Cardiac muscle cell (in vitro differentiated cells and primary cell): ENCODE measurements around the gene INHA. TPM values are rescaled to one million over a fixed set of nuclear protein-coding genes. Genes with fewer than 3 reads are reported as not detected.
A peak's percentile ranks its signal among the peaks of the same experiment; 100 is the strongest.

Experiments
- DNase-seq, 2 donors: peaks; one replicate each; pipeline versions ENCODE4 v3.0.0 to v3.0.0-alpha.2; 2010 to 2017; ENCODE audit warnings: low read depth in 1 of 2, low spot score in 1 of 2
- H3K27ac ChIP-seq: fragments of 200-600 bp; sonication (generic); 2 replicates; pipeline ENCODE4 v1.5.1; 2016
- H3K27me3 ChIP-seq: fragments of 200-600 bp; sonication (generic); 2 replicates; pipeline ENCODE4 v1.6.0; 2016; ENCODE audit warnings: control low read depth
- H3K36me3 ChIP-seq: fragments of 200-600 bp; sonication (generic); 2 replicates; pipeline ENCODE4 v1.5.1; 2016; ENCODE audit warnings: control low read depth
- H3K4me1 ChIP-seq: fragments of 200-600 bp; sonication (generic); 2 replicates; pipeline ENCODE4 v1.8.1; 2017; ENCODE audit warnings: low read depth, mild to moderate bottlenecking, mixed run types
- H3K4me3 ChIP-seq: fragments of 200-600 bp; sonication (generic); 2 replicates; pipeline ENCODE4 v1.5.1; 2016; ENCODE audit warnings: mild to moderate bottlenecking
- H3K9me3 ChIP-seq: fragments of 200-600 bp; sonication (generic); 2 replicates; pipeline ENCODE4 v1.5.1; 2017; ENCODE audit warnings: low read depth, mild to moderate bottlenecking, control low read depth
- polyA plus RNA-seq: library from polyadenylated mRNA; unstranded; fragments of >200 nt; fragmentation: Nextera tagmentation; extraction: Ambion mirVana; gene quantifications from 2 replicates; pipeline ENCODE4 v1.2.1, GENCODE V29; 2016
- total RNA-seq: library from RNA; depleted of rRNA; stranded (reverse); fragments of >200 nt; gene quantifications from 2 replicates; pipeline ENCODE4 v1.2.3, GENCODE V29; 2016
- TF ChIP-seq, protein P1 (sequence below): IDR thresholded peaks from 2 replicates; pipeline ENCODE4 v1.5.1; 2012; ENCODE audit warnings: low read depth, mild to moderate bottlenecking, low read length

The INHA gene, protein sequence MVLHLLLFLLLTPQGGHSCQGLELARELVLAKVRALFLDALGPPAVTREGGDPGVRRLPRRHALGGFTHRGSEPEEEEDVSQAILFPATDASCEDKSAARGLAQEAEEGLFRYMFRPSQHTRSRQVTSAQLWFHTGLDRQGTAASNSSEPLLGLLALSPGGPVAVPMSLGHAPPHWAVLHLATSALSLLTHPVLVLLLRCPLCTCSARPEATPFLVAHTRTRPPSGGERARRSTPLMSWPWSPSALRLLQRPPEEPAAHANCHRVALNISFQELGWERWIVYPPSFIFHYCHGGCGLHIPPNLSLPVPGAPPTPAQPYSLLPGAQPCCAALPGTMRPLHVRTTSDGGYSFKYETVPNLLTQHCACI
- total RNA-seq (11.4 and 39.0 TPM in 2 replicates), polyA plus RNA-seq (13.3 and 39.1 TPM in 2 replicates)

- H3K36me3 ChIP-seq, result peaks cover 11% of the 10 kb centered on the region
- no peak for DNase-seq
- TF ChIP-seq, protein P1, sequence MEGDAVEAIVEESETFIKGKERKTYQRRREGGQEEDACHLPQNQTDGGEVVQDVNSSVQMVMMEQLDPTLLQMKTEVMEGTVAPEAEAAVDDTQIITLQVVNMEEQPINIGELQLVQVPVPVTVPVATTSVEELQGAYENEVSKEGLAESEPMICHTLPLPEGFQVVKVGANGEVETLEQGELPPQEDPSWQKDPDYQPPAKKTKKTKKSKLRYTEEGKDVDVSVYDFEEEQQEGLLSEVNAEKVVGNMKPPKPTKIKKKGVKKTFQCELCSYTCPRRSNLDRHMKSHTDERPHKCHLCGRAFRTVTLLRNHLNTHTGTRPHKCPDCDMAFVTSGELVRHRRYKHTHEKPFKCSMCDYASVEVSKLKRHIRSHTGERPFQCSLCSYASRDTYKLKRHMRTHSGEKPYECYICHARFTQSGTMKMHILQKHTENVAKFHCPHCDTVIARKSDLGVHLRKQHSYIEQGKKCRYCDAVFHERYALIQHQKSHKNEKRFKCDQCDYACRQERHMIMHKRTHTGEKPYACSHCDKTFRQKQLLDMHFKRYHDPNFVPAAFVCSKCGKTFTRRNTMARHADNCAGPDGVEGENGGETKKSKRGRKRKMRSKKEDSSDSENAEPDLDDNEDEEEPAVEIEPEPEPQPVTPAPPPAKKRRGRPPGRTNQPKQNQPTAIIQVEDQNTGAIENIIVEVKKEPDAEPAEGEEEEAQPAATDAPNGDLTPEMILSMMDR, result no peak
Observed at GRCh38 chr2:219572237-219573001, at the start of gene INHA. Gene INHA (plus strand): TSS chr2:219572310. CDS start chr2:219572375, 65 bp downstream.

DNA sequence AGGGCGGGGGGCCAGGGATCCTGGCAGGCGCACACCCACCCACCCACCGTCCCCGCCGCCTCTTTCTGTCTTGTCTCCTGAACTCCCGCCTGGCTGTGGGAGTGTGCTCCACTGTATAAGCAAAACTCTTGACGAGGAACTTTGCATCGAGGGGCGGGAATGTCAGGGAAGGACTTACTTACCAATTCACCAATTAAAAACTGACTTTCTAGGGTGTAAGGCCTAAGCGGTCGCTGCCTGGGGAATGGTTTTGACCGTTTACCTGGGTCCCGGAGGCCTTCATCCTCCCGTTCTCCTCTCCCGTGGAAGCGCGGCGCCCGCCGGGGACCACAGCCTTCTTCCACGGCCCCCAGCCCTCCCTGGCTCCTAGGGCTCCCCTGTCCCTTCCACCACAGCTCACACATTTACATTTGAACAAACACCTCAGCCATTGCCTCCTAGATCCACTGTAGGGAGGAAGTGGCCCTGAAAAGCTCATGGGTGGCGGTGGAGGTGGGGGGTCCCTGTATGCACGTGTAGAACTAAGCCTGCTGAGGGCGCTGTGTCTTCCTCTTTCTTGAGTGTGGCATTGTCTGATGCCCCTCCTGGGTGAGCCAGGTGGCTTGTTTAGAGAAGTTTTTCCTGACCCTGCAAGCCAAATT lies 49.0 kb upstream of the INHA start:
- peak; percentile 42 to 51 for DNase-seq

More at GRCh38 chr2:219572237-219573001, at the start of gene INHA:
- H3K4me1 ChIP-seq, result peaks cover 52% of the 10 kb centered on the region
- H3K9me3 ChIP-seq, result no peaks in the 10 kb centered on the region
- H3K27me3 ChIP-seq, result no peaks in the 10 kb centered on the region
- H3K27ac ChIP-seq, result peak within 1 kb of the TSS; percentile 98
- H3K4me3 ChIP-seq, result peak within 1 kb of the TSS; percentile 98

DNA sequence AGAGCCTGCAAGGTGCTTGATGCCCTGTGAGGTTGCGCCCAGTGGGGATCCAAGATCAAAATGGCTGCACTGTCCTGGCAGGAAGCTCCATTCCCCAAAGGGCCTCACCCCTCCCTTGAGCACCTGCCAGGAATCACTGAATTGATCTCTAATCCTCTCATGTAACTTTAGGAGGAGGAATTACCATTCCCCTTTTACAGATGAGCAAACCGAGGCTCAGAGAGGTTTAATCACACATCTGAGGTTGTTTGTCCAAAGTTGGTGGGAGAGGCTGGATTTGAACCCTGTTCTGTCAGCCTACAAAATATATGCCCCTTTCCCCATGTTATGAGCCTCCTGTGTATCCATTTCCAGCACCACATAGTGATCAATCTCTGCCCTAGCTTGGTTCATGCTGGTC lies 47.3 kb upstream of the INHA start:
- no peaks in the 10 kb centered on the region for H3K9me3 ChIP-seq
- H3K4me3 ChIP-seq, result no peak overlapping the region
- TF ChIP-seq, protein P1, result no peak
- no peaks in the 10 kb centered on the region for H3K27me3 ChIP-seq
- H3K4me1 ChIP-seq, result peaks cover 79% of the 10 kb centered on the region
- no peaks in the 10 kb centered on the region for H3K36me3 ChIP-seq
- DNase-seq, result no peak
- peak overlapping the region; percentile 44 for H3K27ac ChIP-seq

More for the DNA sequence above, 49.0 kb upstream of the INHA start:
- H3K27me3 ChIP-seq, result no peaks in the 10 kb centered on the region
- peak overlapping the region; percentile 11 for H3K4me3 ChIP-seq
- peak overlapping the region; percentile 81 for H3K27ac ChIP-seq
- H3K9me3 ChIP-seq, result no peaks in the 10 kb centered on the region
- H3K4me1 ChIP-seq, result peaks cover 83% of the 10 kb centered on the region
- no peaks in the 10 kb centered on the region for H3K36me3 ChIP-seq
- TF ChIP-seq, protein P1, result no peak

GRCh38 chr2:219525533-219526232 lies 46.4 kb upstream of the INHA start:
- DNase-seq, result peak; percentile 70 to 84
- TF ChIP-seq, protein P1, result no peak
- Histone ChIP-seq H3K27ac (peak overlapping the region; percentile 86), H3K4me1 (peaks cover 72% of the 10 kb centered on the region), H3K27me3 (no peaks in the 10 kb centered on the region), H3K9me3 (no peaks in the 10 kb centered on the region), H3K36me3 (no peaks in the 10 kb centered on the region), H3K4me3 (no peak overlapping the region)
